ENCODE measurements around the gene PDE11A.

The PDE11A gene

GRCh38 chr2:177753682-177754491 lies 318.7 kb downstream of the PDE11A start:
- no peak for DNase-seq

DNA sequence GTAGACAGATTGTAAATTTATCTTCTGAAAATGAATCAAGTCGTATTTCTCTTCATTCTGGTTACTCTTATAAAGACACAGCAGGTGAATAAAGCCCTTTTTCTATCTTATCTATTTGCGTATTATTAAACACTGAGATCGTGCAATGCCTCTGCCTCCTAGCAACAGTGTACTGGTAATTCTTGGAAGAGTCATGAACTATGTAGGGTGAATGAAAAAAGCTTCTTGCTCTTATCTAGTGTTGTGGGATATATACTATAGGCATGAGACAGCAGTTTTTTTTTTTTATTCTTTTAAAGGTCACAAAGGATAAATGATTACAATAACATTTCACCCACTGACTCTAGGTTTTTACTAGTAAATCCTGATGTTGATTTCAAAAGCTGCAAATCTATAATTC lies 324.2 kb downstream of the PDE11A start:
- DNase-seq = no peak

DNA sequence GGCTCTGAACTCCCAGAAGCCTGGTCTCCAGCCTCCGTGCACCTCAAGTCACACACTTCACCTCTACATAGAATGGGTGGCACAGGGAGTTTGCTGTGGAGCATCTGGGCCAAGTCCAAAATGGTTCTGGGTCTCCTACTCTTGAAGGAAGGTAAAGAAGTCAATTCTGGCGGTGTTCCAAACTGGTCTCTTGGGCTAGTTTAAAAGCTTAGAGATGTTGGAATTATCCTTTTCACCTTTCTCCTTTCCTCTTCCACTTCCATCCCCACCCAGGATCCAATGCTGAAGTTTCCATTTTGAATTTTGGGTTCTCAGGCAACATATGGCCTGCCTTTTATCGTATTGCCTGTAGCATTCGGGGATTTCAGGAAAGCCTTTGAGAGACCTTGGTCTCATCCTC lies 325.2 kb downstream of the PDE11A start:
- no peak for DNase-seq

DNA sequence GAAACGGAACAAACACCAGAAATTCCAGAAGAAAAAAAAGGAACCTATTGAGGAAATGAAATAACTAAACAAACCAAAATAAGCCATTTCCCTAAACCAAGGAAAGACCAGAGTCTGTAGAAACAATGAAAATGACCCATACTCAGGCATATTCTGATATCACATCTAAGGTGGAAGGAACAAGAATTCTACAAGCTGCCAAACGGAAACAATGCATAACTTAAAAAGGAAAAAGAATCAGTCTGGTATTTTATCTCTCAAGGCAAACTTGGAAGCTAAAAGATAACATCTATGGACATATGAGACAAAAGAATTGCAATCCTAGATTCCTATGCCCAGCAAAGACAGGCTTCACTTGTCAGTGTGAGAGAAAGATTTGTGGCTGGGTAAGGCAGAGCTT lies 326.2 kb downstream of the PDE11A start:
- no peak for DNase-seq

- no peak for DNase-seq
Observed at GRCh38 chr2:177745531-177745930, 327.0 kb downstream of the PDE11A start.

GRCh38 chr2:177742851-177743250 lies 329.7 kb downstream of the PDE11A start:
- DNase-seq = no peak

GRCh38 chr2:177741866-177742265 lies 330.7 kb downstream of the PDE11A start:
- no peak for DNase-seq

DNA sequence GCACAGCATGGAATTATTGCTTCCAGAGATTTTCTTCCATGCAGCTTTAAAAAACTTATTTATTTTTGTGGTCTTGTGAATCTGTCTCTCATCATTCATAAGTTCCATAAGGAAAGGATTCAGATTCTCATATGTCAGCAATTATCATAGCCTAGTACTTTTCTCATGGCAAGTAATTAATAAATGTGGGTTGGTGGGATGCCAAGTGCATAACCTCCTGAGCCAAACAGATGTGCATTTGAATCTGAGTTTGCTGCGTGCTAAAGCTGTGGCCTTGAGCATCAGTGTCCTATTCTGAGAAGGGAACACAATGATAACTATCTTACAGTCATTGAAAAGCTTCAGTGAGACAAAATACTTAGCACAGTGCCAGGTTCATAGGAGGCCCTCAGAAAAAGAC lies 331.9 kb downstream of the PDE11A start:
- DNase-seq = no peak

DNA sequence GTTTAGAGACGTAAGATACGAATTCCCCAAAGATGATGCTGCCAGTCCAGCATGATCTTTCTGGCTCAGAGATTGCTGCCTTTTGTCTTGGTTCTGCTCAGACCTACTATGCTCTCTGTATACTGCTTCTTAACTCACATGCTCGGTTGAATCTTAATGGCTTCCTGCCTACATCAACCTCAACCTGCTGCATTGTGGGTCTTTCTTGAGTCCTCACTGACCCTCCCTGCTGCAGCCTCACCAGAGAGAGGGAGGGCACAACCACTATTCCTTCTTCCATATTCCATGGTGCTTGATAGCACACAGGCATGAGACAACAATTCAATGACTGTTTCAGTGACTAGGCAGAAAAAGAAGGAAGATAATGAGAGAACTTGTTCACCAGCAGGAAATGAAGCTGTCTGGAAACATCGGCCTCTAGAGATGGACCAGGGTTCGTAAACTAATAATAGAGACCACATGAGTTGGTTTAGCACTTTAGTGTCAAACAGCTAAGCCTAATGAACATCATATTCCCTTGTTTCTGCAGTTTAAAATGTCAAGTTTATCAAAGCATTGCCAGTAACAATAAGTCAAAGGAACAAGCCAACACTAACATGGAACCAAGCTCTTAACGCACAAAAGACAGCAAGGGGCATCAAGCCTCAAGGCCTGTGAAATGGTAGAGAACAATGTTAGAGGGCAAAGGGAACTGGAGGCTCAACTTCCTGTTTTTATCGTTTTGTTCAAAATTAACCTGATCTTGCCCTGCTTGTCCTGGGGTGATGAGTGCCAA lies 333.9 kb downstream of the PDE11A start:
- no peak for DNase-seq

- DNase-seq = no peak
Observed at GRCh38 chr2:177735318-177735803, 337.2 kb downstream of the PDE11A start.

DNA sequence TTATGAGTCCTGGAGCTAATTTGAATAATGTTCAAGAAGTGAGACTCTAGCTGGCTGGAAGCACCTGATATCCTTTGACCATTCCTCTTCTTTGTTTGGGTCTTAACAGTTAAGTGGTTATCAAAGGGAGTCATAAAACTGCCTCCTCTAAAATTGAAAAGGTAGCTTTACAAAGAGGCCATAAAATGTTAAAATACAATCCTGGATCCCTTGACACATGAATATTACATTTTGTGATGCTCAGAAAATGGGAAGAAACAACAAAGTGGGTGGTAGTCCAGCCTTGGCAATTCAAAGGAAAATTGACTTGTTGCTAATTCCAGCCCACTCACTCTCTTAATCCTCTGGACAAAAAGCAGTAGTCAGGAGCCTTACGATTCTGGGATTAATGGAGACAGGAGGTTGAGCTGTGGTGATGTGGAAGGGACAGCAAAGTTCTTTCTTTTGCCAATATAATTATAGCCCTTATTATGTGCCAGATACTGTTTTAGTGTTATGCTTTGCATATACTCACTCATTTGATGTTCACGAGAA lies 339.2 kb downstream of the PDE11A start:
- no peak for DNase-seq

DNA sequence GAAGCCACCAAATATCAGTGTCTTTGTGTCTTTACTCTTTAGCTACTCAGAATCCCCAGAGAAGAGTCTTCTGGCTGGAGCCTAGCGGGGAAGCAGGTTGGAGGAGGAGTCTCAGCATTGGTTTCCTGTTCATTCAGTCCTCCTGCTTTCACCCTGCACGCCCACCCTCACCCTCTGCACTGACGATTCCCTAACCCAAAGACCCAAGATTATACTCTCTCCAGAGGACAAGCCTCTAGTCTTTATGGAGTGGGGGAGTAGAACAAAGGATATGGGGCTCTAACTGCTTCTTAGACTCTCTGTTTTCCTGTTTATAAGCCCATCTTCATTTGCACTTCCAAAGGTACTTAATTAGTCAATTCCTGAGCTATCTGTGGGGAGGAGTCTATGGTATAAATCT lies 341.2 kb downstream of the PDE11A start:
- no peak for DNase-seq

DNA sequence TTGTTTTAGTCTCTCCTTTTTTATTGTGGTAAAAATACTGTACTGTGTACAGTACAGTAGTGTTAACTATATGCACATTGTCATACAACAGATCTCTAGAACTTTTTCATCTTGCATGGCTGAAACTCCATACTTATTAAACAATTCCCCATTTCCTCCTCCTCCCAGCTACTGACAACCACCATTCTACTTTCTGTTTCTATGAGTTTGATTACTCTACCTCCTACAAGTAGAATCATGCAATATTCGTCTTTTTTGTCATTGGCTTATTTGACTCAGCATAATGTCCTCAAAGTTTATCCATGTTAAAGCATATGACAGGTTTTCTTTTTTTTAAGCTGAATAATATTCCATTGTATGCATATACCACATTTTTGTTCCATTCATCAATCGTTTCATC lies 341.8 kb downstream of the PDE11A start:
- DNase-seq = no peak

DNA sequence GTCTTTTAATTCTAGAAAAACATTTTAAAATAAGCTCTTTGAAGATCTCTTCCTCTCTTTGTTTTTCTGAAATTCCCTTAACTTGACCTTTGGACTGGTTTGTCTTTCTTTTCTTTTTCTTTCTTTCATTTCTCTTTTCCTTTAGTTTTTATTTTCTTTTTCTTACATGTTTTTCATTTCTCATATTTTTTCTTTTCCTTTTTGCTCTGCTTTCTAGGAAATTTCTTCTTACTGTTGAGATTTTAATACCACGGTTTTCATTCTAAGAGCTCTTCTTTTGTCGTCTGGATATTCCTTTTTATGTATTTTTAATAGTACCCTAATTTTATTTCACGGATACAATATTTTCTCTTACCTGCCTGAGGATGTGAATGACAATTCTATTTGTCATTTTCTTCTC lies 342.2 kb downstream of the PDE11A start:
- DNase-seq = no peak

DNA sequence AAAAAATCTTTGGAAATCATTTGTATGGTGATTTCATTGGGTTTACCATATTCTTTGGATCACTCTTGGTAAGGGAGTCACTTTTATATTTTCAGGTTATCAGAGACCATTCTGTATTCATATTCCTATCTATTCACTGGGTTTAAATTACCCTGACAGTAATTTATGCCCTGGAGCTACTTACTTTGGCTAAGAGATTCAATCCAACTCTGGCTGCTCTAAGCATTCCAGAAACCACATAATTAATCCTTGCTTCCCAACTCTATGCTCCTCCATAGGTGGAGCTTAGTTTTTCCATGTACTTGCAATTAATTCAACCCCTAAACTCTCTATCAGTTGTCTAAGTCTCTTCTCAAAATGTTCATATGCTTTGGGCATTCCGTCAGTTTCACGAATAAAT lies 343.7 kb downstream of the PDE11A start:
- DNase-seq = no peak

GRCh38 chr2:177728399-177728765 lies 344.2 kb downstream of the PDE11A start:
- DNase-seq = no peak

GRCh38 chr2:177727577-177728398 lies 344.8 kb downstream of the PDE11A start:
- DNase-seq = no peak

DNA sequence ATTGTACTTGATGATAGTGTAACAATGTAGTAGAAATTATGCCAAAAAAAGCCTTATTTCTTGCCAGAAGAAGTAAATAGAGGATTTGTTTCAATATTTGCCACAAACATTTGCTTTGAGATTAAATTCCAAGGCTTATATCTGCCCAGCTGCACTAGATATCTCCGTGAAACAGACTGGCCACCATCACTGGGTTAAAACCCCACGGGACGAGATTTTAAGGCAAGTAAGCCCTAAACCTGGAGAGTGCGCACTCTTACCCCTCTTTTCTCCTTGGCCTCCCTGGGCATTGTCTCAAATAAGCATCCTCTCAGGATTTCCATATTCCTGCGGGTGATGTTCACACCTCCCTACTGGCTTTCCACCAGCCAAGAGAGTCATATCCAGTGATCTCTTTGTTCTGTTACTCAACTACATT lies 345.6 kb downstream of the PDE11A start:
- DNase-seq = no peak

GRCh38 chr2:177724398-177725287 lies 347.9 kb downstream of the PDE11A start:
- DNase-seq = peak; percentile 58

DNA sequence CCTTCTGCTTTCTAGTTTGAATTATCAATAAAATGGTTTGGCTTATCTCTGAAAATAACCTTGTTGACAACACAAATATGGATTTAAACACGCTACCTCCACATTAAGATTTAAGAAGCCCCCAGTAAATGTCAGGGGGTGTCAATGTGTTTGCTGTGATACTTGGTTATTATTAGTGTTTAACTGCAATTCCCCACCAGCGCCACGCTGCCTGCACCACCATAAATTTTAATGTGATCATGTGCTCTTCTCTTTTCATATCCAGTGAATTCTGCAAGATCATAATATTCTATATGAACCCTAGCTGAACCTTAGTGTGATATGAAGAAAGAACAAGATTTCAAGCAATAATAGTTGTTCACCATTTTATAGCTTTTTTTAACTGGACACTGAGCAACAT lies 349.3 kb downstream of the PDE11A start:
- no peak for DNase-seq

GRCh38 chr2:177721818-177722567 lies 350.6 kb downstream of the PDE11A start:
- DNase-seq = no peak

Measured in NCI-H774 (cell line).